H9 (cell line): ENCODE data around the gene KCNK5. TPM values are rescaled to one million over a fixed set of nuclear protein-coding genes. Genes with fewer than 3 reads are reported as not detected.
A peak's percentile ranks its signal among the peaks of the same experiment; 100 is the strongest.

Source experiments
- DNase-seq: peaks from one replicate; pipeline ENCODE4 v3.0.0-alpha.2; 2017
- H2AFZ ChIP-seq: one replicate; pipeline ENCODE4 v1.6.1; 2013; ENCODE audit warnings: mild to moderate bottlenecking, low read length, control low read depth, moderate library complexity
- H2AK5ac ChIP-seq: 2 replicates; pipeline ENCODE4 v1.6.1; 2013; ENCODE audit warnings: low read length, control low read depth, mixed read lengths; ENCODE audit not compliant: insufficient read length
- H2BK120ac ChIP-seq: one replicate; pipeline ENCODE4 v1.6.1; 2013; ENCODE audit warnings: low read depth, mild to moderate bottlenecking, low read length, control low read depth, inconsistent platforms; ENCODE audit not compliant: poor library complexity, severe bottlenecking
- H2BK12ac ChIP-seq: 2 replicates; pipeline ENCODE4 v1.6.1; 2013; ENCODE audit warnings: low read length, control low read depth, mixed read lengths, low read depth; ENCODE audit not compliant: insufficient read length
- H2BK15ac ChIP-seq: 2 replicates; pipeline ENCODE4 v1.6.1; 2013; ENCODE audit warnings: low read depth, low read length, control low read depth
- H2BK20ac ChIP-seq: one replicate; pipeline ENCODE4 v1.6.1; 2013; ENCODE audit warnings: low read depth, mild to moderate bottlenecking, low read length, control low read depth, inconsistent platforms; ENCODE audit not compliant: poor library complexity, severe bottlenecking
- H2BK5ac ChIP-seq: 2 replicates; pipeline ENCODE4 v1.6.1; 2013; ENCODE audit warnings: low read length, control low read depth, mixed read lengths; ENCODE audit not compliant: insufficient read length
- H3K14ac ChIP-seq: 2 replicates; pipeline ENCODE4 v1.6.1; 2013; ENCODE audit warnings: low read length, control low read depth; ENCODE audit not compliant: insufficient read depth
- H3K18ac ChIP-seq: 2 replicates; pipeline ENCODE4 v1.6.1; 2013; ENCODE audit warnings: low read depth, mild to moderate bottlenecking, mixed read lengths, low read length, control low read depth; ENCODE audit not compliant: insufficient read length
- H3K23ac ChIP-seq: 2 replicates; pipeline ENCODE4 v1.6.1; 2013; ENCODE audit warnings: low read length, control low read depth, mixed read lengths, low read depth; ENCODE audit not compliant: insufficient read length
- H3K23me2 ChIP-seq: 2 replicates; pipeline ENCODE4 v1.6.1; 2013; ENCODE audit warnings: low read depth, mild to moderate bottlenecking, mixed read lengths, low read length, control low read depth; ENCODE audit not compliant: insufficient read length, poor library complexity, severe bottlenecking
- H3K27ac ChIP-seq: 2 replicates; pipeline ENCODE4 v1.5.1; 2013; ENCODE audit warnings: low read length, control low read depth, mixed read lengths, low read depth; ENCODE audit not compliant: insufficient read length
- H3K27me3 ChIP-seq: 2 replicates; pipeline ENCODE4 v1.6.1; 2013; ENCODE audit warnings: low read length, control low read depth, inconsistent platforms; ENCODE audit not compliant: insufficient read depth
- H3K4ac ChIP-seq: 2 replicates; pipeline ENCODE4 v1.6.1; 2013; ENCODE audit warnings: low read depth, mild to moderate bottlenecking, control low read depth, inconsistent platforms, low read length, moderate library complexity
- H3K4me1 ChIP-seq: 2 replicates; pipeline ENCODE4 v1.6.1; 2013; ENCODE audit warnings: low read length, control low read depth, inconsistent platforms; ENCODE audit not compliant: insufficient read depth
- H3K4me2 ChIP-seq: 2 replicates; pipeline ENCODE4 v1.6.1; 2013; ENCODE audit warnings: low read length, control low read depth, mixed read lengths; ENCODE audit not compliant: insufficient read length, insufficient read depth
- H3K56ac ChIP-seq: 2 replicates; pipeline ENCODE4 v1.6.1; 2013; ENCODE audit warnings: low read depth, mild to moderate bottlenecking, mixed read lengths, low read length, control low read depth; ENCODE audit not compliant: insufficient read length
- H3K79me1 ChIP-seq: 2 replicates; pipeline ENCODE4 v1.6.1; 2013; ENCODE audit warnings: low read depth, mild to moderate bottlenecking, moderate library complexity, low read length, control low read depth, inconsistent platforms; ENCODE audit not compliant: insufficient read depth, poor library complexity, severe bottlenecking
- H3K79me2 ChIP-seq: 2 replicates; pipeline ENCODE4 v1.6.1; 2013; ENCODE audit warnings: low read length, control low read depth, inconsistent platforms; ENCODE audit not compliant: insufficient read depth
- H3K9ac ChIP-seq: 2 replicates; pipeline ENCODE4 v1.6.1; 2013; ENCODE audit warnings: low read length, control low read depth, mixed read lengths; ENCODE audit not compliant: insufficient read length; ENCODE audit errors: extremely low read depth
- H3K9me3 ChIP-seq: one replicate; pipeline ENCODE4 v1.6.1; 2013; ENCODE audit warnings: low read depth, low read length, inconsistent platforms; ENCODE audit not compliant: control insufficient read depth
- H3T11ph ChIP-seq: one replicate; pipeline ENCODE4 v1.6.1; 2013; ENCODE audit warnings: mild to moderate bottlenecking, low read length, control low read depth, inconsistent platforms
- H4K20me1 ChIP-seq: one replicate; pipeline ENCODE4 v1.6.1; 2013; ENCODE audit not compliant: control insufficient read depth, insufficient read length, insufficient read depth
- H4K5ac ChIP-seq: 2 replicates; pipeline ENCODE4 v1.6.1; 2013; ENCODE audit warnings: low read depth, mild to moderate bottlenecking, mixed read lengths, low read length, control low read depth; ENCODE audit not compliant: insufficient read length
- H4K8ac ChIP-seq: replicated peaks from 2 replicates; pipeline ENCODE4 v1.6.1; 2013; ENCODE audit warnings: low read length, control low read depth, mixed read lengths, low read depth; ENCODE audit not compliant: insufficient read length
- H4K91ac ChIP-seq: 2 replicates; pipeline ENCODE4 v1.6.1; 2013; ENCODE audit warnings: low read depth, mild to moderate bottlenecking, moderate library complexity, mixed read lengths, low read length, control low read depth; ENCODE audit not compliant: insufficient read length
- H3K27ac Mint-ChIP-seq, 3 experiments: 2 replicates in 2 of 3; 3 replicates in 1 of 3; pipeline ENCODE4 v1.8.0; 2020 to 2021; ENCODE audit warnings: mixed read lengths in 3 of 3, mild to moderate bottlenecking in 1 of 3, moderate library complexity in 1 of 3
- H3K27me3 Mint-ChIP-seq: 2 replicates; pipeline ENCODE4 v1.8.0; 2021; ENCODE audit warnings: low read depth, mild to moderate bottlenecking, moderate library complexity, mixed read lengths
- H3K36me3 Mint-ChIP-seq, 3 experiments: 2 replicates in 2 of 3; 3 replicates in 1 of 3; pipeline ENCODE4 v1.8.0; 2020 to 2021; ENCODE audit warnings: low read depth in 3 of 3, mixed read lengths in 3 of 3; ENCODE audit not compliant: insufficient read depth in 1 of 3
- H3K4me1 Mint-ChIP-seq, 2 experiments: 2 replicates each; pipeline ENCODE4 v1.8.0; 2020; ENCODE audit warnings: mixed read lengths in 2 of 2
- H3K4me3 Mint-ChIP-seq, 2 experiments: 2 replicates in 1 of 2; 3 replicates in 1 of 2; pipeline ENCODE4 v1.8.0; 2020 to 2021; ENCODE audit warnings: mild to moderate bottlenecking in 2 of 2, mixed read lengths in 2 of 2, moderate library complexity in 1 of 2
- H3K9me3 Mint-ChIP-seq, 2 experiments: 2 replicates in 1 of 2; 3 replicates in 1 of 2; pipeline ENCODE4 v1.8.0; 2020; ENCODE audit warnings: mild to moderate bottlenecking in 2 of 2, mixed read lengths in 2 of 2, moderate library complexity in 1 of 2
- CTCF ChIP-seq: fragments of 200-600 bp; sonication (generic); conservative IDR thresholded peaks from 3 replicates; pipeline ENCODE4 v1.8.0; 2021; ENCODE audit warnings: antibody characterized with exemption, mild to moderate bottlenecking
- WGBS: extraction: QIAGEN DNeasy Blood & Tissue Kit; methylation state at CpG from one replicate; pipeline ENCODE4 v1.1.7; 2013; ENCODE audit warnings: missing lambda C conversion rate, low lambda C conversion rate, mixed read lengths; ENCODE audit not compliant: insufficient read length; ENCODE audit errors: extremely low coverage; 5-methylcytosine and 5-hydroxymethylcytosine counted together
- total RNA-seq: library from RNA; stranded (reverse); gene quantifications from 2 replicates; pipeline ENCODE4 v1.2.1, GENCODE V29; 2021

KCNK5 gene
- total RNA-seq, 1 experiment from 2014 or later = 30.0 TPM

- Histone ChIP-seq H3K4me1 (peaks cover 13% of the 10 kb centered on the region), H4K5ac (no peak overlapping the region), H3K56ac (no peak overlapping the region), H3K23ac (no peak overlapping the region), H2AK5ac (no peak overlapping the region), H2BK15ac (no peak overlapping the region), H2BK120ac (no peak overlapping the region), H3K79me2 (no peaks in the 10 kb centered on the region), H3K27ac (no peak overlapping the region), H3K27me3 (no peaks in the 10 kb centered on the region), H3K4ac (no peak overlapping the region), H3K9me3 (no peaks in the 10 kb centered on the region), H3K23me2 (no peaks in the 10 kb centered on the region), H2BK12ac (no peak overlapping the region), H3K18ac (no peak overlapping the region), H3K79me1 (no peaks in the 10 kb centered on the region), H2BK20ac (no peak overlapping the region), H3K14ac (no peak overlapping the region), H2BK5ac (no peak overlapping the region), H4K91ac (no peak overlapping the region), H4K8ac (no peak overlapping the region), H3T11ph (no peak overlapping the region), H3K9ac (no peak overlapping the region), H2AFZ (no peak overlapping the region), H4K20me1 (no peaks in the 10 kb centered on the region), H3K4me2 (no peak overlapping the region)
- DNase-seq = no peak
- Mint-ChIP-seq H3K9me3 (no peaks in the 10 kb centered on the region; a peak in 1 of 5 replicates), H3K27ac (peak overlapping the region in 2 of 3 experiments; percentile 9 to 21; a peak in 2 of 7 replicates), H3K36me3 (peaks cover 0 to 2% (median 0%) of the 10 kb centered on the region in 3 experiments; a peak in 1 of 7 replicates), H3K4me3 (no peak overlapping the region), H3K4me1 (peaks cover 56 to 61% of the 10 kb centered on the region in 2 experiments), H3K27me3 (no peaks in the 10 kb centered on the region)
- no CpG with 5 or more reads among the region's 1 CpG for WGBS
- TF ChIP-seq CTCF = no peak
Measured at GRCh38 chr6:39269961-39270360, 40.7 kb upstream of the KCNK5 start.
